NCI-H2029 (cell line): ENCODE results near the gene GNPTAB.
"Not testable (repeated sequence)": the region's sequence is repeated elsewhere in the genome, so short reads cannot be mapped to it uniquely, and the experiment has no call there.

ENCODE experiments used
- DNase-seq: peaks from one replicate; lab custom pipeline; 2025; lab: John Stamatoyannopoulos, UW

The GNPTAB gene

GRCh38 chr12:101852998-101853397, 22.2 kb upstream of the GNPTAB start:
- DNase-seq = no peak

GRCh38 chr12:101850199-101850598, 19.4 kb upstream of the GNPTAB start:
- no peak for DNase-seq

GRCh38 chr12:101847325-101847724, 16.6 kb upstream of the GNPTAB start:
- no peak for DNase-seq

GRCh38 chr12:101845137-101845711, 14.5 kb upstream of the GNPTAB start:
- DNase-seq = no peak

- DNase-seq = no peak
Measured at GRCh38 chr12:101841069-101841468, 10.3 kb upstream of the GNPTAB start.

- DNase-seq = peak; percentile 39
Measured at GRCh38 chr12:101839324-101840283, 8.8 kb upstream of the GNPTAB start.

- DNase-seq = no peak
Measured at GRCh38 chr12:101838628-101839323, 8.0 kb upstream of the GNPTAB start.

- no peak for DNase-seq
Measured at GRCh38 chr12:101832030-101832429, 1.3 kb upstream of the GNPTAB start.

GRCh38 chr12:101829639-101830366, 956 bp downstream of the GNPTAB start:
- peak; percentile 20 for DNase-seq

- DNase-seq = peak; percentile 60
Measured at GRCh38 chr12:101828463-101829196, 2.1 kb downstream of the GNPTAB start.

- DNase-seq = no peak
Measured at GRCh38 chr12:101826766-101827368, 3.9 kb downstream of the GNPTAB start.

- DNase-seq = no peak
Measured at GRCh38 chr12:101824831-101825230, 5.9 kb downstream of the GNPTAB start.

GRCh38 chr12:101823891-101824290, 6.9 kb downstream of the GNPTAB start:
- peak; percentile 64 for DNase-seq

- no peak for DNase-seq
Measured at GRCh38 chr12:101823039-101823438, 7.7 kb downstream of the GNPTAB start.

GRCh38 chr12:101819467-101819866, 11.3 kb downstream of the GNPTAB start:
- no peak for DNase-seq

GRCh38 chr12:101818689-101819088, 12.1 kb downstream of the GNPTAB start:
- DNase-seq = not testable (repeated sequence)

GRCh38 chr12:101813117-101813516, 17.6 kb downstream of the GNPTAB start:
- DNase-seq = peak; percentile 9

GRCh38 chr12:101812716-101813115, 18.0 kb downstream of the GNPTAB start:
- not testable (repeated sequence) for DNase-seq

GRCh38 chr12:101811342-101811741, 19.4 kb downstream of the GNPTAB start:
- DNase-seq = not testable (repeated sequence)

GRCh38 chr12:101809208-101809607, 21.6 kb downstream of the GNPTAB start:
- DNase-seq = no peak

- no peak for DNase-seq
Measured at GRCh38 chr12:101806265-101806664, 24.5 kb downstream of the GNPTAB start.
